ENCODE results near the gene TMEM181. TPM values are rescaled to one million over a fixed set of nuclear protein-coding genes. Genes with fewer than 3 reads are reported as not detected.

The TMEM181 gene
- total and polyA plus RNA-seq, 2 donors (not counting 1 experiment from before 2014, with no cell fraction given): 35.6 to 36.0 TPM

DNA sequence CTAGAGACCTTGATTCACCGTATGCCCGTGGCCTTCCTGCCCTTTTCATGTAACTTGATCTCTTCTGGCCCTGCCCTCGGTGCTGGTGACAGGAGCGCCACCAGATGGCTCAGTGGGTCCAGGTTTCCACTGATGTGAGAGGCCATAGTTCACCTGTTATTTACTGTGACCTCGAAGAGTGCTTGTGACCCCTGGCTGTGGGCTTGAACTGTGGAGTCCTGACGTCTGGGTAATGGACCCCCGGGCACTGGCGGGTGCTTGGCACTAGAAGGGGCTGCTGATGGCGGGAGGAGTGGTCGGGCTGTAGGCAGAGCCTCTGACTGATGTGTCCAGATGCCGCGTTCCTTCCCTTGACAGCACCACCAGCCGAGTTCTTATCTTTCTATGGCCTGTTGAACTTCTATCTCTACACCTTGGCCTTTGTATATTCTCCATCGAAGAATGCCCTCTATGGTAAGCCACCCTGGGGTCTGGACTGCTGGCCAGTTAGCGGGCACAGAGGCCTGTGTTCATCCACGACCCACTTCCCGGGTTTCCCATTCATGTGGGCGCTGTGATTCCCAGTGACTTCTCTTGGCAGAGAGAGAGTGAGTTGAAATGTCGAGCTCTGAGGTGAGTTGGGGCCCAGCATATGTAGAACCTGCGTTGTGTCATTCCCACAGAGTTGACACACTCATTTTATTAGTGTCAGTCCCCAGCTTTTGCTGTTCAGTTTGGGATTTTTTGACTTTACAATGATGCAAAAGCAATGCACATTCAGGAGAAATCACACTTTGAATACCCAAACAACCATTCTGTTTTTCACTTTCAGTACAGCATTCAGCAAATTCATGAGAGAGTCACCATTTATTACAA lies 69.7 kb downstream of the TMEM181 start:
- Histone ChIP-seq H3K4me3 (replicated peaks in 1 of 4; ENCODE audit: control extremely low read depth in 1 of 4, insufficient read depth in 1 of 4, low read depth in 3 of 4, low read length in 4 of 4) (no peak overlapping the region), H3K4me1 (ENCODE audit: control insufficient read depth, extremely low read depth, insufficient read depth, low read length) (peaks cover 12% of the 10 kb centered on the region), H3K4me2 (ENCODE audit: extremely low read depth, insufficient read depth, low read length) (no peak overlapping the region), H3K36me3 (ENCODE audit: control insufficient read depth, insufficient read depth, low read length) (peaks cover 16% of the 10 kb centered on the region), H3K27me3 (ENCODE audit: control insufficient read depth, insufficient read depth, low read length) (no peaks in the 10 kb centered on the region), H2AFZ (ENCODE audit: low read length) (no peak overlapping the region), H3K79me2 (ENCODE audit: control insufficient read depth, insufficient read depth, low read length) (no peaks in the 10 kb centered on the region), H3K9ac (ENCODE audit: insufficient read depth, low read length) (no peak overlapping the region), H3K27ac (ENCODE audit: insufficient read depth, low read length) (no peak overlapping the region), H3K9me3 (ENCODE audit: control insufficient read depth, insufficient read depth, low read depth, low read length) (no peaks in the 10 kb centered on the region), H4K20me1 (ENCODE audit: control insufficient read depth, extremely low read depth, insufficient read depth, low read length) (no peaks in the 10 kb centered on the region)
- DNase-seq (ENCODE audit: low read depth in 2 of 2): no peak
- no peak for TF ChIP-seq EZH2 (IDR thresholded peaks at IDR 0.05; ENCODE audit: low read length, missing control alignments)
- TF ChIP-seq, protein P1, sequence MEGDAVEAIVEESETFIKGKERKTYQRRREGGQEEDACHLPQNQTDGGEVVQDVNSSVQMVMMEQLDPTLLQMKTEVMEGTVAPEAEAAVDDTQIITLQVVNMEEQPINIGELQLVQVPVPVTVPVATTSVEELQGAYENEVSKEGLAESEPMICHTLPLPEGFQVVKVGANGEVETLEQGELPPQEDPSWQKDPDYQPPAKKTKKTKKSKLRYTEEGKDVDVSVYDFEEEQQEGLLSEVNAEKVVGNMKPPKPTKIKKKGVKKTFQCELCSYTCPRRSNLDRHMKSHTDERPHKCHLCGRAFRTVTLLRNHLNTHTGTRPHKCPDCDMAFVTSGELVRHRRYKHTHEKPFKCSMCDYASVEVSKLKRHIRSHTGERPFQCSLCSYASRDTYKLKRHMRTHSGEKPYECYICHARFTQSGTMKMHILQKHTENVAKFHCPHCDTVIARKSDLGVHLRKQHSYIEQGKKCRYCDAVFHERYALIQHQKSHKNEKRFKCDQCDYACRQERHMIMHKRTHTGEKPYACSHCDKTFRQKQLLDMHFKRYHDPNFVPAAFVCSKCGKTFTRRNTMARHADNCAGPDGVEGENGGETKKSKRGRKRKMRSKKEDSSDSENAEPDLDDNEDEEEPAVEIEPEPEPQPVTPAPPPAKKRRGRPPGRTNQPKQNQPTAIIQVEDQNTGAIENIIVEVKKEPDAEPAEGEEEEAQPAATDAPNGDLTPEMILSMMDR (conservative IDR thresholded peaks at IDR 0.05 in 1 of 2, IDR thresholded peaks at IDR 0.05 in 1 of 2; ENCODE audit: low read depth in 1 of 2, low read length in 2 of 2): no peak

- Histone ChIP-seq H4K20me1 (ENCODE audit: control insufficient read depth, extremely low read depth, insufficient read depth, low read length) (no peaks in the 10 kb centered on the region), H3K27ac (ENCODE audit: insufficient read depth, low read length) (peak overlapping the region; percentile 86), H3K4me3 (replicated peaks in 1 of 4; ENCODE audit: control extremely low read depth in 1 of 4, insufficient read depth in 1 of 4, low read depth in 3 of 4, low read length in 4 of 4) (peak overlapping the region in 2 of 4 experiments; percentile 4 to 14), H3K4me1 (ENCODE audit: control insufficient read depth, extremely low read depth, insufficient read depth, low read length) (peaks cover 12% of the 10 kb centered on the region), H2AFZ (ENCODE audit: low read length) (no peak overlapping the region), H3K79me2 (ENCODE audit: control insufficient read depth, insufficient read depth, low read length) (no peaks in the 10 kb centered on the region), H3K27me3 (ENCODE audit: control insufficient read depth, insufficient read depth, low read length) (no peaks in the 10 kb centered on the region), H3K4me2 (ENCODE audit: extremely low read depth, insufficient read depth, low read length) (peak overlapping the region; percentile 55), H3K36me3 (ENCODE audit: control insufficient read depth, insufficient read depth, low read length) (peaks cover 16% of the 10 kb centered on the region), H3K9me3 (ENCODE audit: control insufficient read depth, insufficient read depth, low read depth, low read length) (no peaks in the 10 kb centered on the region), H3K9ac (ENCODE audit: insufficient read depth, low read length) (peak overlapping the region; percentile 32)
- peak; percentile 60 to 65 for DNase-seq (ENCODE audit: low read depth in 2 of 2)
- TF ChIP-seq, protein P1 (conservative IDR thresholded peaks at IDR 0.05 in 1 of 2, IDR thresholded peaks at IDR 0.05 in 1 of 2; ENCODE audit: low read depth in 1 of 2, low read length in 2 of 2): no peak
- no peak for TF ChIP-seq EZH2 (IDR thresholded peaks at IDR 0.05; ENCODE audit: low read length, missing control alignments)
These were observed 71.2 kb downstream of the TMEM181 start for GRCh38 chr6:158630938-158631616.

Measured in fibroblast of lung (primary cell).